Stimulated activated CD8-positive, alpha-beta memory T cell treated with anti-CD3 and anti-CD28 coated beads, Interleukin-15, amount 100 ng/mL, for 1 hour (primary cell): ENCODE results near the gene VAV2.
"Not testable (repeated sequence)": the region's sequence is repeated elsewhere in the genome, so short reads cannot be mapped to it uniquely, and the experiment has no call there.

Experiments
- DNase-seq: peaks from one replicate; pipeline ENCODE4 v3.0.0-alpha.2; 2020; ENCODE audit warnings: low read depth

Gene VAV2

DNA sequence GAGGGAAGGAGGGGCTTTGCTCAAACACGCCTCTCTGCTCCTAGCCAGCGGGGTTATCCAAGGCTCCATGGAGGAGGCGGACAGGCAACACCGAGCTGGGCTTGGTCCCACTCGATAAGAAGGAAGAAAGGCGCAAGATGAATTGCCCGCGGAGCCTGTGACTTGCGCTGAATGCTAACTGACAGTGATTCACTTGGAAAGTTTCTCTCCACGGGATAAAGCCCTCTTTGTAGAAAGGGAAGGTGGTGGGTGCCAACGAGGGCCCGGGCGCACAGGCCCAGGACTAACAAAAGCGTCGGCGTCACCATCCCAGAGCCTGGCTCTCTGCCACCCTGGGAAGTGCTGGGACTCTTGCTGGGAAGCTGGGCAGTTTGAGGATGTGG is 76.0 kb downstream of the VAV2 start:
- no peak for DNase-seq

- no peak for DNase-seq
Observed at GRCh38 chr9:133915534-133916158, 76.5 kb downstream of the VAV2 start.

- no peak for DNase-seq
Observed at GRCh38 chr9:133914442-133915342, 77.4 kb downstream of the VAV2 start.

DNA sequence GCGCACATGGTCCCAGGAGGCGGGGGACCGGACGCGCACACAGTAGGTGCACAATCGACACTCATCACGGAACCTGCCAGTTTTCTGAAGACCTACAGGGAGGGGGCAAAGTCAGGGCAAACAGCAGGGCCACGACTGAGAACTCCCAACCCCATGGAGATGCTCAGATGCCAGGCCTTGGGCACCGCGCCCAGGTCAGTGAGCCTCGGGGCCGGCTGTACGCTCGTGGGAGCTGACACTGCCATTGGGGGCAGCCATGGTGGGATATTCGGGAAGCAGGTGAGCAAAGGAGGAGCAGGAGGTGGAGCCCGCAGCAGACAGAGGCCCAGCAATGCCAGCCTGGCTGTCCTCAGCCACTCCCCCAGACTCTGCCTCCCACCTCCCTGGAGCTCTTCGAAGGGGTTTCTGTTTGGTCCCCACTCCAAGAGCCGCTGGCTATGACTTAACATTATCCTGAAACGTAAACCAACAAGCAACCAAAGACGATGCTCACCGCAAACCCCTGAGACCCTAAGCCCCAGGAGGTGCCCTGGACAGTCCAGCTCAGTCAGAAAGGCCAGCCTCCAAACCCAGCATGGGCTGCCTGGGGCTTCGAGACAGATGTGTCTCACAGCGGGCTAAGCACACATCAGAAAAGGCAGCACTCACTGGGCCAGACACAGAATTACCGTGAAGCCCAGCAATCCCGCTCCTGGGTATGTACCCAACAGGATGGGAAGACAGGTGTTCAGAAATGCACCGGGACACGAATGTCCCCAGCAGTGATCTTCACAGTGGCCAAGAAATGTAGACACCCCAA is 78.4 kb downstream of the VAV2 start:
- no peak for DNase-seq

DNA sequence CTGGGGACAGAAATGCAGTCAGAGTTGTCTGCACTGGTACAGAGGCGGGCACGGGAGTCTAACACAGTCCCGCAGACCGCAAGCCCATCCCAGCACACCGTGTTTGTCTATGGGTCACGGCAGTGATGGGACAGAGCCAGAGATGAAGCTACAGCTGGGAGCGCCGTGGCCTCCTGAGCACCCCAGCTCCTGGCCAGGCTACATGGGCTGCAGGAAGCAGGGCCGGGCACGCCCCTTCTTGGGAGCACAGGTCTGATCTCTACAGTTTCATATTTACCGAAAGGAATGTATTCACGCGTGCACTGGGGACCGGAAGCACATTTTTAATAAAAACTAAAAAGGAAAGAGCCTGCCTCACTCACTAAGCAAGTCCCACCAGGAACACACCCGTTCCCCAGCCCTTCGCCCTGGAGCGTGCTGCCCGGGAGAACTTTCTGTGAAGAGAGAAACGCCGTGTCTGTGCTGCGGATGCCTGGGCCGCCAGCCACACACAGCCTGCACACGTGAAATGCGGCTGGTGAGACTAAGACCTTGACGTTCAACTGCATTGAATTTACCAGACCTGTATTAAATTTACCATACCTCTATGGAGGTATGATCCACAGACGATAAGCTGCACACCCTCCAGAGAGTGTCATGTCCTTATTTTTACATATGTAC is 81.1 kb downstream of the VAV2 start:
- no peak for DNase-seq

DNA sequence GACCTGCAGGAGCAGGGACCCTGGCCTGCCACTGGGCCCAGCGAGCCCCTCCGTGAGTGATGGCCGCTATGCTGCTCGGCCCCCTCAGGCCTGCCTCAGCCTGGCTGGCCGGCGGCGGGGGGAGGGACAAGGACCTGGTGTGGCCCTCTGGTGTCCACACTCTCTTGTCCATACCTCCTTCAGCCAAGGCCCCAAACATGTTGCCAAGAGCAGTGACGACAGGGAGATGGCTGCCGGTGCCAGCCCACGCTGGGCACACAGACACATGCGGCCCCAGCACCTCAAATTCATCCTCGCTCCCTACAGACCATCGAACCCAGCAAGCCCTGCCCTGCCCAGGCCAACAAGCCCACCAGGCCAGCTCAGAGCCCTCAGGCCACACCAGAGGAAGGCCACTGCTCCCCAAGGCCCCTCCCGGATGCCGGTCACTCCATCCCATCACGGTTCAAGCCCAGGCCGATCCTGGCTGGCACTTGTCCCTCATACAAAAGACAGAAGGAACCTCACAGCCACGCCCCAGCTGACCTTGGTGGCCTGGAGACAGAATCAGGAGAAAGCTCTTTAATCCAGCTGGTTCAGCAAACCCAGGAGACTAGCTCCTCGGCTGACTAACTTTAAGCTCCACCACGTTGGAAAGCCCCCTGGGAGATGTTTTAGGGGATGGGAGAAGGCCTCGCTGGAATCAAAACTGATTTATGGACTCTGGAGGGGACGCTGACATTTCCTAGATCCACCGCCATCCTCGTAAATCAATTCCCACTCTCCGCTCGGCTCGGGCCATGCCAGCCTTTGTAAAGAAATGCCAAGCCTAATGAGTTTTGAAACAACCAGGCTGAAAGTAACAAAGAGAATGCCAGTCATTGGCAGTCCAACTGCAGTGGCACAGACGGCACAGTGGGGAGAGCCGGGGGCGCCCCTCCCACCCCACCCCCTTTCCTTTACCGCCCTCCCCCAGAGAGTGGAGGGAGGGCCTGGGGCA is 84.9 kb downstream of the VAV2 start:
- DNase-seq, result no peak

- no peak for DNase-seq
Observed at GRCh38 chr9:133906218-133906617, 85.9 kb downstream of the VAV2 start.

DNA sequence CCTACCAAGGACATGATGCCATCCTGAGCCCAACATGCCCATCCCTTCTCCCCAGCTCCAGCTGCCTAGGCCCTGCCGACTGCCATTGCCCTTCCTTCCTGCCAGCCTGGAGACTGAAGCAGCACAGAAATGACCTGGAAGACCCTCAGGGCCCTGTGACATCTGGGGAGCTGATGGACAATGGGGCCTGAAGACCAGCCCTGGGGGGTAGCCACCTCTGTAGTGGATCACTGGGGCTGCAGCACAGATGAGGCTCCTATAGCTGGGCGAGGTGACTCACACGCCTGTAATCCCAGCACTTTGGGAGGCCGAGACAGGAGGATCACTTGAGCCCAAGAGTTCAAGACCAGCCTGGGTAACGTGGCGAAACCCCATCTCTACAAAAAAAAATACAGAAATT is 86.6 kb downstream of the VAV2 start:
- DNase-seq, result no peak

DNA sequence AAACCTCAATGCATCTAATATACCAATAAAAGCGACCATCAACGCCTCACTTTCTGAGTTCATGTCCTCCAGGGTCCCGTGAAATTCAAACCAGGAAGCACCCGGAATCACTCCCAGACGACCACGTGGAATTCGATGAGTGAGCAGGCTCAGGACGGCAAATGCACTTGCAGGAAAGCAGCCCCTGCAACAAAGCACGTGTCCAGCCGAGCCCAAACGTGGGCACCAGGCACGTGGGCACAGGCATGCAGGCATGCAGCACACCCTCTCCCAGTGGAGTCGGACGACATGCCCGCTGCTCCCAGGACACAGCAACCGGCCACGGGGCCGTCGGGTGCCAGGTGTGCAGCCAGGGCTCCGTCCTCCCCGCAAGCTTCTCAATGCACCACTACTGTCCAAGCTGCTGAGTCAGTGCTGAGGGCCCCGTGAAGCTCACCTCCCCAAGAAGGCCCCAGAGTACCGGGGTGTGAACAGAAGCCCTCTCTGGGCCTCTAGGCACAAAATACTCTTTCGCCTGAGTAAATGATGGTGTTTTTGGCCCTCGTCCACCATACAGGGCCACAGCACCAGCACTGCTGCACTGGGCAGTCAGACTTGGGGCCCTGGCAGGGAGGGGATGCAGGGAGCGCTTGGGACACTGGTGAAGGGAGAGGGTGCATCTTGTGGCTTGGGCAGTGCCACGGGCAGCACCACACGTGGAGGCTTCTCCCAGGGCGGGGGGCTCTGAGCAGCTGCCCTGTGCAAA is 87.6 kb downstream of the VAV2 start:
- no peak for DNase-seq

DNA sequence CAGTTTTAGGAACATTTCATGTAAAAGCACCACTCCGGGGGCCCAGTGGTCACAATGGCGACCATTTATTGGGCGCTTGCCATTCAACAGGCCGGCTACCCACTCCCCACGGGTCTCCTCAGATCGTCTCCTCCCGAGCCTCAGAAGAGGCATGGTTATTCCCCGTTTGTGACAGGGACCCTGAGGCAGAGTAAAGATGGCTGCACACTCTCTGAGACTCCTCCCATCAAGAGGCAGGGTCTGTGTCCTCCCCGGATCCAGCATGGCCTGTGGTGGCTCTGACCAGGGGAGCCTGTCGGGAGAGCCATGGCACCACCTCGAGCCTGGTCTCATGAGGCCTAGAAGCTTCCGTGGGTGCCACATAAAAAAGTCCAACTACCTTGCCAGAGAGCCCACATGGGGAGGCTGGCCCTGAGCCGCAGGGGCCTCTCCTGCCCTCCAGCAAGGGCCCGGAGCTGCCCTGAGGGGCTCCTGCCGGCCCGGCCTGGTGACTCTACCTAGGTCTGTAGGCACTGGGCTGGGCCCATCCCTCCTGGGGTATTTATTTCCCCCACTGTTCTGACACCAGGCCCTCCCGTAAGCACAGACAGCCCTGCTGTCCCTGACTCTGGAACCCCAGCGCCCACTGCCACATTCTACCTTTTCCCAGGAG is 90.8 kb downstream of the VAV2 start:
- DNase-seq, result no peak

DNA sequence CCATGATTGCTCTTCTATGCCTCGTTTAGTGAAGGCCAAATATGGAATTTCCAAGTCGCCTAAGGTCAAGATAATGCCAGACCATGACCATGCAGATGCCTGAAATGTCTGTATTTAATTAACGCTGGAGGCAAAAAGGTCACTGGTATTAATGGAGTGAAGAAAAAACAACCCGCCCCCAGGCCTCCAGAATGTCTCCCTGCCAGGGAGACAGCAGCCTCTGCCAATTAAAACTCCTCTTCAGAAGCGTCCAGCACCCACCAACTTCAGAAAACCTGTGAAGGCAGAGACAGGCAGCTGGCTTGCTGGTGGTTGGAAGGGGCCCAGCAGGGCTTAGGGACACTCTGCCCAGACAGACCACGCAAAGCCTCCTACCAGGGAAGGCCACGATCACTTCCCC is 94.4 kb downstream of the VAV2 start:
- no peak for DNase-seq

DNA sequence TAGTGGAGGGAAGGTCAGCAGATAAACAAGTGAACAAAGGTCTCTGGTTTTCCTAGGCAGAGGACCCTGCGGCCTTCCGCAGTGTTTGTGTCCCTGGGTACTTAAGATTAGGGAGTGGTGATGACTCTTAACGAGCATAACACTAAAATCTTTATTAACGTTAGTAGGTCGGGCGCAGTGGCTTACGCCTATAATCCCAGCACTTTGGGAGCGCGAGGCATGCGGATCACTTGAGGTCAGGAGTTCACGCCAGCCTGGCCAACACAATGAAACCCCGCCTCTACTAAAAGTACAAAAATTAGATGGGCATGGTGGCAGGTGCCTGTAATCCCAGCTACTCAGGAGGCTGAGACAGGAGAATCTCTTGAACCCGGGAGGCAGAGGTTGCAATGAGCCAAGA is 96.1 kb downstream of the VAV2 start:
- not testable (repeated sequence) for DNase-seq

- DNase-seq, result no peak
Observed at GRCh38 chr9:133895335-133895734, 96.8 kb downstream of the VAV2 start.

DNA sequence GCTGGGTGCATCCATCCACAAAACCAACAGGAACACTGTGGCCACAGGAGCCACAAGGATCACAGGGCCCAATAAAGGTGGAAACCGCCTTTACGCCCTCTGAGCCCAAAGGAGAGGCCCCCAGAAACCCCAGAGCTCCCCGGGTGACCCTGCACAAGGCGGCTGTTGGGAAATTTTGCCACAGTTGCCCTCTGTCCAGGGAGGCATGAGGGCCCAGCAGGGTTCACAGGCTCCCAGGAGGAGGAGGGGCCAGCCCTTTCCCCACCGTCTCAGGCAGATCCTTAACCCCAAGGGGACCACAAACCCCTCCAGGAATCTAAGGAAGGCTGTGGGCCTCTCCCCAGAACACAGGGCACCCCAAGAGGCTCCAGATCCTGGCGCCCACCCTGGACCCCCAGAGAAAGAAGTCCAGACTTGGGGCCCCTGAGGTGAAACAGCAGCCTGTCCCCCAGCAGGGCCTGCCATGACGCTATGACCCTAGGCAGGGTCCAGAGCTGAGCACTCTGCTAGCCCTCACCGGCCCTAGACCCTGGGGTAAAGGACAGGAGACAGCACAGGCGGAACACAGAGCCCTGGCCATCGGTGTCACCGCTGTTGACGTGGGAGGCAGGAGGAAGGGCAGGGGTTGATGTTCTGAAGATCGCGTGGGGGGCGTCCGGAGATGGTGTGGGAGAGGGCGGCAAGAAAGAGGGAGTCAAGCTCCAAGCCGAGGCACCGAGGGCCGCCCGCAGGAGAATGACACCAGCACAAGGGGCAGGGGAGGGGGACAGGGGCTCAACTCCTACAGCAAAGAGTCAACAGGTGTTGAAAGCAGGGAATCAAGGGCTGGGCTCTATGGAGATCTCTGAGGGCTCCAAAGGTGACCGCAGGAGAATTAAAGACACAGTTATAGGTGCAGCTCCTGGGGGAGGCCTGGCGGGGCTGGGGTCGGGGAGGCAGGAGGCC is 97.5 kb downstream of the VAV2 start:
- no peak for DNase-seq

DNA sequence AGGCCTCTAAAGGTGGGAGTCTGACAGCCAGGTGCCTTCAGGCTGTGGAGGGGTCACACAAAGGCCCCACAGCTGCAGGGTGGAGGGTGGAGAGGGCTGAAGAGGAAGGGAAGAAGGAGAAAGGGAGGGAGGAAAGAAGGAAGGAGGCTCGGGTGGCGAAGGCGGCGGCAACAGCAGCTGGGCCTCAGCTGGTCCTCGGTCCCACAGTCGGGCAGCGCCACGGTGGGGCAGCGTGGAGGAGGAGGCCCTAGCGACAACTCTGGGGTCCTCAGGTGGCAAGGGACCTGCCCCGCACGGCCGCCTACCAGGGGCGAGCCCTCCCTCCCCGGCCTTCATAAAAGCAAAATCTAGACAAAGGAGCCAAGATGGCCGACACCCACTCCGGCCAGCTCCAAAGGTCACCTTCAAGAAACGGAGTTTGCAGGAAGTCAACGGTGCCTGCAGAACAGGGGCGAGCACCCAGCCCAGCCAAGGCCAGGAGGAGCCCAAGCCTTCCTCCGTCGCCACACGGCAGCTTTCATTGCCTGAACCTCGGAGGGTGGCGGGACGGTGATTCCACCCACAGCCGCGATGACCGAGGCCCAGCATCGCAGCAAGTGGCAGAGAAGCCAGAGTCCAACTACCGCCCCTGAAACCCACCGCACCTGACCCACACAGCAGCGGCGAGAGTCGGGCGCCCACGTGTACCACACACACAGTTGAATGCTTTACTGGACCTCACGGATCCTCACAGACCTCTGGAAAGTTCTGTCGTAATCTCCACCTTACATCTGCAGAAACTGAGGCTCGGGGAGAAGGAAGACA is 98.7 kb downstream of the VAV2 start:
- no peak for DNase-seq

DNA sequence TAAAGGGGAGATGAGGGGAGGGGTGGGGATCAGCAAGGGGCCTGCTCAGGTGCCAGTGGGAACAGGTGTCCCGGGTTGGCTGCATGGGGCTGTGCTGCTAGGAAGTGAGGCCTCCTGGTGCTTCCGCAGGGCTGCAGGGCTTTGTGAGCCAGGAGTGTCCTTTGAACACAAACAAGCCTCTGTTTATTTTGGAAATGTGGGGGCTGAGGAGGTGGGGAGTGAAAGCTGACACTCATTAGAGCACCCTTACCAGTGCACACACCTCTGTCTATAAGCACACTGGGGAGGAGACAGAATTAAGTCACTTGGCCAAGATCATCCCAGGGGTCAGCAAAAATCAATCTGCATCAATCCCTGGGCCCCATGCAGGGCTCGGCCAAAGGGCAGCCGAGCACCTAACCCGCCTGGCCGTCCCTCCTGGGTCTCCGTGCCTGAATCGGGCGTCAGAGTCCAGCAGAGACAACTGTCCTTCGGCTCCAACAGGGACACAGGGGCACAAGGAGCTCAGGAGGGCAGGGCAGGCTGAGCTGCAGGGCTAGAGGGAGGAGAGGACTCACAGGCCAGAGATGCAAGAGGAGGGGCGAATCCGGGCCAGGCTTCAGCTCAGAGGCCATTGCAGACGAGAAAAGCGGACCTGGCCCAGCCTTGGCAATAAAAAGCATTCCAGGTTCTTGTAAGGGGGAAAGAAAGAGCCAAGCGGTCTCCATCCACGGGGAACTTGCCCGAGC is 99.8 kb downstream of the VAV2 start:
- no peak for DNase-seq

DNA sequence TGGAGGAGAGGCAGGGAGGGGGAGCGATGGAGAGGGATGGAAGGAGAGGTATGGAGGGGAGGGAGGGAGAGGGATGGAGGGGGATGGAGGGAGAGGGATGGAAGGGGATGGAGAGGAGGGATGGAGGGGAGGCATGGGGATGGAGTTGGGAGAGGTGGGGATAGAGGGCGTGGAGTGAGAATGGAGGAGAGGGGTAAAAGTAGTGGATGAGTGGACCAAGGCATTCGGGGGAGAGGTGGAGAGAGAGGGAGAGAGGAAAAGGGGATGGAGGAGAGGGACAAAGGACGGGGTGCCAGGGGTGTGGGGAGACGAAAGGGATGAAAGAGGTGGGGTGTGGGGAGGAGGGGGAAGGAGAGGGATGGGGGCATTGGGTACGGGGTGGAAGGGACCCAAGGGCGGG is 100.4 kb downstream of the VAV2 start:
- no peak for DNase-seq
